OCI-LY7 (cell line): ENCODE measurements around the gene ZNF780B. TPM values are rescaled to one million over a fixed set of nuclear protein-coding genes. Genes with fewer than 3 reads are reported as not detected.
"Not testable (repeated sequence)": the region's sequence is repeated elsewhere in the genome, so short reads cannot be mapped to it uniquely, and the experiment has no call there.

Experiments used
- BruUV-seq: library from RNA; stranded (reverse); fragments of 400-500 nt; replicated peaks from 2 replicates; lab custom pipeline; 2021; lab: Mats Ljungman, UMichigan
- CTCF ChIA-PET: fragments of 300-600 bp; sonication (Branson Sonifier 250); formaldehyde crosslinking; loops from one replicate; lab custom pipeline; 2022; ENCODE audit warnings: antibody characterized with exemption; ENCODE audit not compliant: unreplicated experiment; lab: Charles Lee
- POLR2A ChIA-PET: fragments of 300-600 bp; sonication (Branson Sonifier 250); formaldehyde crosslinking; loops from one replicate; lab custom pipeline; 2022; ENCODE audit warnings: antibody characterized with exemption; lab: Charles Lee
- DNase-seq: peaks from one replicate; pipeline ENCODE4 v3.0.0-alpha.2; 2015; ENCODE audit warnings: low spot score
- H2AFZ ChIP-seq: fragments of 200-600 bp; sonication (generic), shearing (Covaris generic); 2 replicates; pipeline ENCODE4 v1.6.1; 2014; ENCODE audit warnings: mild to moderate bottlenecking, antibody characterized with exemption, low read length, moderate library complexity
- H3K27ac ChIP-seq: fragments of 200-600 bp; sonication (generic); 2 replicates; pipeline ENCODE4 v1.5.1; 2014; ENCODE audit warnings: mixed run types, low read depth, mild to moderate bottlenecking, moderate library complexity, low read length, inconsistent platforms; ENCODE audit not compliant: poor library complexity, severe bottlenecking
- H3K36me3 ChIP-seq: fragments of 200-600 bp; sonication (generic); 2 replicates; pipeline ENCODE4 v1.6.1; 2014; ENCODE audit warnings: mild to moderate bottlenecking, antibody characterized with exemption, low read length, moderate library complexity, mixed read lengths; ENCODE audit not compliant: insufficient read depth
- H3K4me1 ChIP-seq: fragments of 200-600 bp; sonication (generic); 2 replicates; pipeline ENCODE4 v1.5.1; 2014; ENCODE audit warnings: mild to moderate bottlenecking, low read length; ENCODE audit not compliant: insufficient read depth, poor library complexity, severe bottlenecking
- H3K4me2 ChIP-seq: fragments of 200-600 bp; sonication (generic); 2 replicates; pipeline ENCODE4 v1.6.1; 2014; ENCODE audit warnings: mild to moderate bottlenecking, low read length
- H3K4me3 ChIP-seq: fragments of 200-600 bp; sonication (generic); 2 replicates; pipeline ENCODE4 v1.5.1; 2014; ENCODE audit warnings: mild to moderate bottlenecking, low read depth, low read length; ENCODE audit not compliant: poor library complexity, severe bottlenecking
- H3K79me2 ChIP-seq: fragments of 200-600 bp; sonication (generic); 2 replicates; pipeline ENCODE4 v1.6.1; 2016; ENCODE audit warnings: low read depth, mild to moderate bottlenecking, low read length, moderate library complexity, mixed read lengths; ENCODE audit not compliant: insufficient read depth
- H3K9me2 ChIP-seq: fragments of 200-600 bp; sonication (generic); 2 replicates; pipeline ENCODE4 v1.6.1; 2016; ENCODE audit warnings: mild to moderate bottlenecking, low read length, mixed read lengths; ENCODE audit not compliant: insufficient read depth
- H3K9me3 ChIP-seq: fragments of 200-600 bp; sonication (generic); 2 replicates; pipeline ENCODE4 v1.6.1; 2014; ENCODE audit warnings: mild to moderate bottlenecking, mixed run types, low read length, mixed read lengths
- H4K20me1 ChIP-seq: fragments of 200-600 bp; sonication (generic); 2 replicates; pipeline ENCODE4 v1.6.1; 2014; ENCODE audit warnings: mild to moderate bottlenecking, antibody characterized with exemption, low read length, moderate library complexity, mixed read lengths; ENCODE audit not compliant: insufficient read depth
- CTCF ChIP-seq: fragments of 200-600 bp; sonication (generic); conservative IDR thresholded peaks from 2 replicates; pipeline ENCODE4 v1.5.1; 2014; ENCODE audit warnings: mild to moderate bottlenecking, antibody characterized with exemption, low read length, moderate library complexity, mixed read lengths
- EZH2phosphoT487 ChIP-seq: fragments of 200-600 bp; sonication (generic); IDR thresholded peaks from 2 replicates; pipeline ENCODE4 v1.6.1; 2018; ENCODE audit warnings: low read depth, borderline replicate concordance, mild to moderate bottlenecking, mixed run types, antibody characterized with exemption, low read length, moderate library complexity, mixed read lengths
- intact Hi-C: fragments of 100-400 bp; cut with micrococcal nuclease; formaldehyde crosslinking; loops from one replicate; pipeline ENCODE4 v1.10.0; 2022; ENCODE audit not compliant: unreplicated experiment
- total RNA-seq, 2 experiments: library from RNA; depleted of rRNA in 1 of 2; stranded (reverse); fragments of >200 nt in 1 of 2; shearing (Covaris generic) in 1 of 2; gene quantifications; 2 replicates each; pipeline ENCODE4 v1.2.3, GENCODE V29; 2014 to 2022

ZNF780B gene
- total RNA-seq, 2 experiments from 2014 or later: 27.5 to 27.9 TPM

GRCh38 chr19:40053491-40053890 lies 2.5 kb downstream of the ZNF780B start:
- H3K9me3 ChIP-seq: peaks cover 19% of the 10 kb centered on the region; the same call in 1 of the 2 replicates
- H3K4me2 ChIP-seq: 0 out of 2 replicates have a peak overlapping the region, but pooled peaks have one; percentile 3
- ChIA-PET POLR2A (no interaction called here), CTCF (no interaction called here)
- H3K36me3 ChIP-seq: peaks cover 13% of the 10 kb centered on the region; the same call in 1 of the 2 replicates
- peaks cover 3% of the 10 kb centered on the region; the same call in 1 of the 2 replicates for H3K79me2 ChIP-seq
- peaks cover 22% of the 10 kb centered on the region for H3K4me1 ChIP-seq
- DNase-seq: no peak
- TF ChIP-seq CTCF: no peak
- no peak for TF ChIP-seq EZH2phosphoT487
- no peak overlapping the region for H3K27ac ChIP-seq
- intact Hi-C loops: no loop called here
- no TSS peak for BruUV-seq
- no peak overlapping the region for H3K4me3 ChIP-seq
- H3K9me2 ChIP-seq: no peaks in the 10 kb centered on the region
- no peaks in the 10 kb centered on the region for H4K20me1 ChIP-seq
- H2AFZ ChIP-seq: no peak overlapping the region

- DNase-seq, H3K4me1 ChIP-seq, H3K9me2 ChIP-seq, intact Hi-C loops, H3K4me2 ChIP-seq, POLR2A ChIA-PET, H2AFZ ChIP-seq, BruUV-seq, CTCF ChIA-PET, H3K9me3 ChIP-seq, H3K79me2 ChIP-seq, H4K20me1 ChIP-seq, H3K27ac ChIP-seq, H3K4me3 ChIP-seq: not testable (repeated sequence)
- H3K36me3 ChIP-seq: peaks cover 33% of the 10 kb centered on the region
These were observed 14.3 kb downstream of the ZNF780B start for GRCh38 chr19:40041718-40042117.

- intact Hi-C loops, H3K4me3 ChIP-seq, POLR2A ChIA-PET, BruUV-seq, H3K4me2 ChIP-seq, H4K20me1 ChIP-seq, DNase-seq, H3K4me1 ChIP-seq, H3K79me2 ChIP-seq, H3K9me2 ChIP-seq, H2AFZ ChIP-seq, H3K27ac ChIP-seq, CTCF ChIA-PET: not testable (repeated sequence)
- Histone ChIP-seq H3K36me3 (peaks cover 15% of the 10 kb centered on the region), H3K9me3 (peaks cover 31% of the 10 kb centered on the region)
These were observed 18.0 kb downstream of the ZNF780B start for GRCh38 chr19:40038047-40038446.

- peaks cover 42% of the 10 kb centered on the region for H3K9me3 ChIP-seq
- H4K20me1 ChIP-seq: no peaks in the 10 kb centered on the region
- no peaks in the 10 kb centered on the region for H3K4me1 ChIP-seq
- H3K36me3 ChIP-seq: peaks cover 15% of the 10 kb centered on the region
- no TSS peak for BruUV-seq
- H3K79me2 ChIP-seq: no peaks in the 10 kb centered on the region
- intact Hi-C loops: no loop called here
- H3K9me2 ChIP-seq: no peaks in the 10 kb centered on the region
- POLR2A ChIA-PET: no interaction called here
- no peak overlapping the region for H3K4me2 ChIP-seq
- no peak overlapping the region for H3K4me3 ChIP-seq
- CTCF ChIA-PET: no interaction called here
- no peak overlapping the region for H2AFZ ChIP-seq
- TF ChIP-seq CTCF (no peak), EZH2phosphoT487 (no peak)
- no peak overlapping the region for H3K27ac ChIP-seq
- DNase-seq: no peak
These were observed 20.0 kb downstream of the ZNF780B start for GRCh38 chr19:40035996-40036395.
